DOHH2 (cell line): ENCODE data around the gene PLEKHG4B.

Experiments used
- H3F3A ChIP-seq: fragments of 200-600 bp; sonication (generic), shearing (Covaris generic); 2 replicates; pipeline ENCODE4 v1.6.0; 2016; ENCODE audit warnings: antibody characterized with exemption, mild to moderate bottlenecking; ENCODE audit not compliant: control insufficient read depth, insufficient read depth
- H3K27ac ChIP-seq: fragments of 200-600 bp; sonication (generic); 2 replicates; pipeline ENCODE4 v1.5.1; 2014; ENCODE audit warnings: low read depth, mild to moderate bottlenecking, low read length, moderate library complexity
- H3K27me3 ChIP-seq: fragments of 200-600 bp; sonication (generic); 2 replicates; pipeline ENCODE4 v1.6.1; 2014; ENCODE audit warnings: mild to moderate bottlenecking, low read length, mixed read lengths; ENCODE audit not compliant: control insufficient read depth
- H3K36me3 ChIP-seq: fragments of 200-600 bp; sonication (generic); 2 replicates; pipeline ENCODE4 v1.6.1; 2014; ENCODE audit warnings: mild to moderate bottlenecking, low read length, moderate library complexity, mixed read lengths; ENCODE audit not compliant: control insufficient read depth
- H3K4me1 ChIP-seq: fragments of 200-600 bp; sonication (generic); 2 replicates; pipeline ENCODE4 v1.6.1; 2014; ENCODE audit warnings: mild to moderate bottlenecking, low read length, mixed read lengths; ENCODE audit not compliant: control insufficient read depth
- H3K4me2 ChIP-seq: fragments of 200-600 bp; sonication (generic); 2 replicates; pipeline ENCODE4 v1.6.0; 2014; ENCODE audit warnings: mild to moderate bottlenecking, low read length, moderate library complexity
- H3K4me3 ChIP-seq: fragments of 200-600 bp; sonication (generic); 2 replicates; pipeline ENCODE4 v1.5.1; 2014; ENCODE audit warnings: mild to moderate bottlenecking, low read length, mixed read lengths
- H3K79me2 ChIP-seq: fragments of 200-600 bp; sonication (generic); 2 replicates; pipeline ENCODE4 v1.6.1; 2014; ENCODE audit warnings: mild to moderate bottlenecking, low read length, mixed read lengths; ENCODE audit not compliant: control insufficient read depth
- H3K9me2 ChIP-seq: fragments of 200-600 bp; sonication (generic); replicated peaks from 2 replicates; pipeline ENCODE4 v1.6.1; 2014; ENCODE audit warnings: mild to moderate bottlenecking, low read length, mixed read lengths; ENCODE audit not compliant: control insufficient read depth
- H3K9me3 ChIP-seq: fragments of 200-600 bp; sonication (generic); 2 replicates; pipeline ENCODE4 v1.6.1; 2014; ENCODE audit warnings: antibody characterized with exemption, low read length, mixed read lengths; ENCODE audit not compliant: control insufficient read depth, insufficient read depth
- H4K20me1 ChIP-seq: fragments of 200-600 bp; sonication (generic); 2 replicates; pipeline ENCODE4 v1.6.0; 2014; ENCODE audit warnings: low read depth, mild to moderate bottlenecking, antibody characterized with exemption, low read length, moderate library complexity; ENCODE audit not compliant: control insufficient read depth, insufficient read depth
- EZH2phosphoT487 ChIP-seq: fragments of 200-600 bp; sonication (generic); IDR thresholded peaks from 2 replicates; pipeline ENCODE4 v1.6.1; 2017; ENCODE audit warnings: borderline replicate concordance, mild to moderate bottlenecking, antibody characterized with exemption, low read length, moderate library complexity, mixed read lengths
- TF ChIP-seq, protein P1 (sequence below): fragments of 200-600 bp; sonication (generic); IDR thresholded peaks from one replicate; pipeline ENCODE4 v1.5.1; 2014; ENCODE audit warnings: antibody characterized with exemption, mild to moderate bottlenecking, low read depth, low read length; ENCODE audit not compliant: poor library complexity, severe bottlenecking

PLEKHG4B gene

DNA sequence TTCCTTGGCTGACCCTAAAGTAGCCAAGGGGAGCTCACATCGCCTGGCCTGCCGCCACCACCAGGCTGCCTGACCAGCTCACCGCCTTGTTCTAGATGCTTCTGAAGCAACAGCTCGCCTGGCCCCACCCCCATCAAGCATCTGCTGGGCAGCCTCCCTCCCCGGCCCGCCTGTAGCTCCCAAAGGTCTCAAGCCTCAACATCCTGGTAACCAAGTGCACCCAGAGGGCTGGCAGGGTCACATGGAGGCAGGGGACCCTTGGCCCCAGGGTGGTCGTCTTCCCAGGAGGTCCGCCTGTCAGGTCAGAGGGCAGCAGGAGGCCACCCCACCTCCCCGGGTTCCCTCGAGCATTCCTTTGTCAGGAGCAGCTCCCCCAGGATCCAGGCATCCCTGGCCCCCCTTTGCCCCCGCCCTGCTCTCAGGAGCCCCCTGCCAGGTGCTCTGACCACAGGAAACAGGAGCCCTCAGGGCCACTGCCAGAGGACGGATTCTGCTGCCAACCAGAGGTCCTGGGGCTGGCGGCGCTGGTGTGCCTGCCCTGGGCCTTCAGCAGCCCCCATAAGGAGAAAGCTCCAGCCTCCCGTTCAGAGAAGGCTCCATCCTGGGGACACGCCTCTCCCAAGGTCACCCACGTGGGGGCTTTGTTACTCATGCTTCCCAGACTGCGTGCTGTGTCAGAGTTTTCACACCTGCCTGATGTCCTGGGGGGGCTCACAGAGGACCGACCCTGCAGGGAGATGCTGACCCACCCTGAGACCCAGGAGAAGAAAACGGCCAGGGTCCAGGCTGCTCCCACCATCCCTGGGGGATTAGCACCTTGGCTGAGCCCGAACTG lies 95.9 kb downstream of the PLEKHG4B start:
- Histone ChIP-seq H4K20me1 (no peaks in the 10 kb centered on the region), H3K27me3 (no peaks in the 10 kb centered on the region), H3K27ac (no peak overlapping the region), H3K4me2 (peak overlapping the region; percentile 77), H3K36me3 (no peaks in the 10 kb centered on the region), H3K79me2 (peaks cover 5% of the 10 kb centered on the region; the same call in 1 of the 2 replicates), H3K4me3 (no peak overlapping the region; the same call in 1 of the 2 replicates), H3K9me3 (no peaks in the 10 kb centered on the region), H3K4me1 (peaks cover 48% of the 10 kb centered on the region), H3F3A (peaks cover 5% of the 10 kb centered on the region; the same call in 1 of the 2 replicates), H3K9me2 (no peaks in the 10 kb centered on the region)
- no peak for TF ChIP-seq EZH2phosphoT487
- TF ChIP-seq, protein P1, sequence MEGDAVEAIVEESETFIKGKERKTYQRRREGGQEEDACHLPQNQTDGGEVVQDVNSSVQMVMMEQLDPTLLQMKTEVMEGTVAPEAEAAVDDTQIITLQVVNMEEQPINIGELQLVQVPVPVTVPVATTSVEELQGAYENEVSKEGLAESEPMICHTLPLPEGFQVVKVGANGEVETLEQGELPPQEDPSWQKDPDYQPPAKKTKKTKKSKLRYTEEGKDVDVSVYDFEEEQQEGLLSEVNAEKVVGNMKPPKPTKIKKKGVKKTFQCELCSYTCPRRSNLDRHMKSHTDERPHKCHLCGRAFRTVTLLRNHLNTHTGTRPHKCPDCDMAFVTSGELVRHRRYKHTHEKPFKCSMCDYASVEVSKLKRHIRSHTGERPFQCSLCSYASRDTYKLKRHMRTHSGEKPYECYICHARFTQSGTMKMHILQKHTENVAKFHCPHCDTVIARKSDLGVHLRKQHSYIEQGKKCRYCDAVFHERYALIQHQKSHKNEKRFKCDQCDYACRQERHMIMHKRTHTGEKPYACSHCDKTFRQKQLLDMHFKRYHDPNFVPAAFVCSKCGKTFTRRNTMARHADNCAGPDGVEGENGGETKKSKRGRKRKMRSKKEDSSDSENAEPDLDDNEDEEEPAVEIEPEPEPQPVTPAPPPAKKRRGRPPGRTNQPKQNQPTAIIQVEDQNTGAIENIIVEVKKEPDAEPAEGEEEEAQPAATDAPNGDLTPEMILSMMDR: no peak

DNA sequence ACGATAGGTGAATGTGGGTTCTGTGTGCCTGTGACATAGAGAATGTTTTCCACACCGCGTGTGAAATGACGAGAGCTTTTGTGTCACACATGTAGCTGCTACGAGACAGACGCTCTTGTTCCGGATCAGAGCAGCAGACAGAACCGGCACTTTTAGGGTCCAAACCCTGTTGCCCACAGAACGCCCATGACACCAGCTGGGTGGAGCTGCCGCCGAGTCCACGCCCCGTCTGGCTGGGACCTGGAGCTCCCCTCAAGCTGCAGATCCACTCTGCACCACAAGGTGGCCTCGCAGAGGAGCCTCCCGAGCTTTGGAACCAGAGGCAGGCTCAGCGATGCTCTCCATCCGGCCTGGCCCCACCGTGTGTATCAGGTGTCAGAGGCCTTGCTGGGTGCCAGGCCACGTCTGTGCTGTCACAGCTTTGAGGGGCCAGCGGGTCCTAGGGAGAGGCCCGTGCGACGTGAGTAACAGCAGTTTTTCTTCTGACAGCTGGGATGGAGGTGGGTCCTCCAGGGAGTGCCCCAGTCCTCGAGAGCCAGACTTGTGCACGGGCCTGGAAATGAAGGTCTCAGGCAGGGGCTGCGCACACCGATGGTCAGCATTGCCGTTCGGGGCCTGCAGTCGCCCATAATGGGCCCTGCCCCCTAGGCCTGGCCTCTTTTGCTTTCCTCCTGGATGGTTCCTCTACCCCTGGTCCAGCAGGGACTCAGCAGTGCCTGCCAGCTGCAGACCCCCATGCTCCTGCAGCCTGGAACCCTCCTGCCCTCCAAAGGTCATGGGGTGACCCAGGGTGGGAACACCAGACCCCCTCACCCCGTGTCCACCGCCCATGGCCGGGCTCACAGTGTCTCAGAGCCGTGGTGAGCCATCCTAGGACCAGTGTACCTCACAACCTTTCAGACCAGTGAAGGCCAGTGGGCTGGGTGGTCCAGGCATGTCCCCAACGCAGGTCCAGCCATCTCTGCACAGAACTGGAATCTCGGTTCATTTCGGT lies 96.8 kb downstream of the PLEKHG4B start:
- Histone ChIP-seq H3F3A (peaks cover 5% of the 10 kb centered on the region; the same call in 1 of the 2 replicates), H3K27me3 (no peaks in the 10 kb centered on the region), H3K4me3 (peak overlapping the region; percentile 47), H3K27ac (peak overlapping the region; percentile 9; the same call in 1 of the 2 replicates), H3K9me2 (no peaks in the 10 kb centered on the region), H3K79me2 (peaks cover 5% of the 10 kb centered on the region; the same call in 1 of the 2 replicates), H3K36me3 (no peaks in the 10 kb centered on the region), H4K20me1 (no peaks in the 10 kb centered on the region), H3K9me3 (no peaks in the 10 kb centered on the region), H3K4me1 (peaks cover 57% of the 10 kb centered on the region), H3K4me2 (peak overlapping the region; percentile 77)
- TF ChIP-seq, protein P1: peak; percentile 86
- TF ChIP-seq EZH2phosphoT487: no peak

DNA sequence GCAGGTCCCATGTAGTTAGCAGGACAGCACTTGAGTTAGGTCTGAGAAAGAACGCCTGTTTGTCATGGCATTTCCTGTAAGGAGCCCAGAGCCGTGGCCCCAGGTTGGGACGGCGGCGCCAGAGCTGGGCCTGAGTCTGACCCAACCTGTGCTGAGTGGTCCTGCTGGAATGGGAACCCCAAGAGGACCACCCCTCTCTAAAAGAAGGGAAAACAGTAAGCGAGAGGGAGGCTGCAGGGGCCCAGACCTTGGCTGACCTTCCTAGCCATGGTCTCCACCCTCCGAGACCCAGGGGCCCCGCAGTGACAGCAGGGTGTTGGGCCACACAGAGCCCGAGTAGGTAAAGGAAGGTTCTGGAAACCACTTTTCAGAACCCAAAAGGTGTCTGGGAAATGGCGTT lies 97.5 kb downstream of the PLEKHG4B start:
- peaks cover 5% of the 10 kb centered on the region; the same call in 1 of the 2 replicates for H3F3A ChIP-seq
- TF ChIP-seq, protein P1: no peak
- no peak for TF ChIP-seq EZH2phosphoT487
- no peaks in the 10 kb centered on the region for H4K20me1 ChIP-seq
- H3K4me1 ChIP-seq: peaks cover 63% of the 10 kb centered on the region
- no peaks in the 10 kb centered on the region for H3K27me3 ChIP-seq
- H3K36me3 ChIP-seq: no peaks in the 10 kb centered on the region
- H3K9me2 ChIP-seq: no peaks in the 10 kb centered on the region
- H3K4me3 ChIP-seq: peak overlapping the region; percentile 47
- peak overlapping the region; percentile 77 for H3K4me2 ChIP-seq
- H3K9me3 ChIP-seq: no peaks in the 10 kb centered on the region
- H3K27ac ChIP-seq: peak overlapping the region; percentile 80
- H3K79me2 ChIP-seq: peaks cover 5% of the 10 kb centered on the region; the same call in 1 of the 2 replicates
